HCT116 (cell line): Measurements from ENCODE around the gene NUB1. TPM values are rescaled to one million over a fixed set of nuclear protein-coding genes. Genes with fewer than 3 reads are reported as not detected.
"Not testable (repeated sequence)": the region's sequence is repeated elsewhere in the genome, so short reads cannot be mapped to it uniquely, and the experiment has no call there.

Experiments
- ATAC-seq: fragments of 200-7000 bp; cut with Tn5 transposase; 2 replicates; pipeline ENCODE4 v1.9.1; 2020; ENCODE audit warnings: mild to moderate bottlenecking, moderate library complexity
- BruUV-seq: library from RNA; stranded (reverse); fragments of 400-500 nt; replicated peaks from 2 replicates; lab custom pipeline; 2021; lab: Mats Ljungman, UMichigan
- CTCF ChIA-PET: fragments of 300-600 bp; sonication (Branson Sonifier 250); formaldehyde crosslinking; loops from one replicate; lab custom pipeline; 2021; ENCODE audit warnings: antibody characterized with exemption; lab: Charles Lee
- POLR2A ChIA-PET: fragments of 300-600, 350-600 bp; sonication (Branson Sonifier 250); formaldehyde crosslinking; loops from one replicate; lab custom pipeline; 2021; ENCODE audit warnings: antibody characterized with exemption; lab: Charles Lee
- RAD21 ChIA-PET, 2 experiments: fragments of 300-600 bp; sonication (Branson Sonifier 250); formaldehyde crosslinking; loops; one replicate each; lab custom pipeline; 2023; ENCODE audit warnings: low total read pairs in 2 of 2; ENCODE audit not compliant: uncharacterized antibody in 2 of 2, unreplicated experiment in 2 of 2, low non-redundant PET in 1 of 2; lab: Charles Lee
- DNase-seq: peaks from one replicate; pipeline ENCODE4 v3.0.0-alpha.2; 2010; ENCODE audit warnings: low read depth, low spot score
- H2AFZ ChIP-seq: fragments of 200-600 bp; shearing (Covaris generic), sonication (generic); 2 replicates; pipeline ENCODE4 v1.6.1; 2017; ENCODE audit warnings: low read depth, mixed run types, mixed read lengths, antibody characterized with exemption, low read length; ENCODE audit not compliant: poor library complexity, severe bottlenecking
- H3K27ac ChIP-seq: 2 replicates; pipeline ENCODE4 v1.5.1; 2012; ENCODE audit warnings: low read depth, low read length
- H3K27me3 ChIP-seq: fragments of 200-600 bp; sonication (generic); 2 replicates; pipeline ENCODE4 v1.6.1; 2016; ENCODE audit warnings: mixed run types, low read length, mixed read lengths; ENCODE audit not compliant: insufficient read depth
- H3K36me3 ChIP-seq, 2 experiments: fragments of 200-500 bp in 1 of 2; fragments of 200-600 bp in 1 of 2; sonication (Bioruptor generic) in 1 of 2; sonication (generic) in 1 of 2; 2 replicates each; pipeline versions ENCODE4 v1.5.1 to v1.6.1; 2014 to 2016; ENCODE audit warnings: low read length in 2 of 2, inconsistent platforms in 1 of 2, mixed read lengths in 1 of 2, mixed run types in 1 of 2; ENCODE audit not compliant: insufficient read depth in 2 of 2, control insufficient read depth in 1 of 2
- H3K4me1 ChIP-seq, 2 experiments: fragments of 200-600 bp in 1 of 2; sonication (generic) in 1 of 2; 2 replicates each; pipeline versions ENCODE4 v1.5.1 to v1.6.1; 2012 to 2017; ENCODE audit warnings: low read length in 2 of 2, inconsistent platforms in 1 of 2, mild to moderate bottlenecking in 1 of 2, mixed read lengths in 1 of 2, mixed run types in 1 of 2, moderate library complexity in 1 of 2; ENCODE audit not compliant: insufficient read depth in 2 of 2, control insufficient read depth in 1 of 2
- H3K4me2 ChIP-seq: fragments of 200-600 bp; sonication (generic); 2 replicates; pipeline ENCODE4 v1.6.1; 2017; ENCODE audit warnings: mixed run types, low read length, mixed read lengths
- H3K4me3 ChIP-seq, 2 experiments: fragments of 200-600 bp in 1 of 2; sonication (generic) in 1 of 2; replicated peaks in 1 of 2; 2 replicates each; pipeline ENCODE4 v1.5.1; 2011 to 2016; ENCODE audit warnings: low read length in 2 of 2, control low read depth in 1 of 2, low read depth in 1 of 2, mild to moderate bottlenecking in 1 of 2, mixed read lengths in 1 of 2, mixed run types in 1 of 2
- H3K79me2 ChIP-seq: fragments of 200-600 bp; sonication (generic); 2 replicates; pipeline ENCODE4 v1.6.1; 2017; ENCODE audit warnings: mild to moderate bottlenecking, mixed run types, low read length, moderate library complexity, mixed read lengths; ENCODE audit not compliant: insufficient read depth
- H3K9ac ChIP-seq: fragments of 200-600 bp; sonication (generic); 2 replicates; pipeline ENCODE4 v1.6.1; 2016; ENCODE audit warnings: low read length, mixed read lengths
- H3K9me2 ChIP-seq: fragments of 200-600 bp; sonication (generic), shearing (Covaris generic); 2 replicates; pipeline ENCODE4 v1.6.1; 2017; ENCODE audit warnings: mixed run types, mild to moderate bottlenecking, moderate library complexity; ENCODE audit not compliant: insufficient read depth
- H3K9me3 ChIP-seq, 2 experiments: fragments of 200-500 bp in 1 of 2; fragments of 200-600 bp in 1 of 2; sonication (Bioruptor generic) in 1 of 2; sonication (generic) in 1 of 2; 2 replicates each; pipeline ENCODE4 v1.6.1; 2014 to 2017; ENCODE audit warnings: low read length in 2 of 2, mixed read lengths in 2 of 2, inconsistent platforms in 1 of 2, low read depth in 1 of 2, mild to moderate bottlenecking in 1 of 2, mixed run types in 1 of 2, moderate library complexity in 1 of 2; ENCODE audit not compliant: control insufficient read depth in 1 of 2, insufficient read depth in 1 of 2
- H4K20me1 ChIP-seq: fragments of 200-600 bp; sonication (generic), shearing (Covaris generic); 2 replicates; pipeline ENCODE4 v1.6.1; 2017; ENCODE audit warnings: mixed run types, mild to moderate bottlenecking, moderate library complexity; ENCODE audit not compliant: insufficient read depth
- ELF1 ChIP-seq: IDR thresholded peaks from 2 replicates; pipeline ENCODE4 v1.6.1; 2012; ENCODE audit warnings: low read depth, borderline replicate concordance
- EZH2phosphoT487 ChIP-seq: fragments of 200-600 bp; IDR thresholded peaks from 2 replicates; pipeline ENCODE4 v1.6.1; 2018; ENCODE audit warnings: antibody characterized with exemption, borderline replicate concordance
- FOSL1 ChIP-seq: IDR thresholded peaks from 2 replicates; pipeline ENCODE4 v1.6.1; 2012; ENCODE audit warnings: low read depth
- MAX ChIP-seq: IDR thresholded peaks from 2 replicates; pipeline ENCODE4 v1.6.1; 2012
- POLR2A ChIP-seq: IDR thresholded peaks from 2 replicates; pipeline ENCODE4 v1.7.0; 2011; ENCODE audit warnings: borderline replicate concordance; ENCODE audit not compliant: insufficient read depth, insufficient read length; ENCODE audit errors: extremely low read depth
- YY1 ChIP-seq: IDR thresholded peaks from 2 replicates; pipeline ENCODE4 v1.6.1; 2011; ENCODE audit warnings: low read length, low read depth, moderate library complexity, mild to moderate bottlenecking; ENCODE audit not compliant: insufficient replicate concordance; ENCODE audit errors: extremely low read depth
- ZBTB33 ChIP-seq: IDR thresholded peaks from 2 replicates; pipeline ENCODE4 v1.6.1; 2011; ENCODE audit warnings: mild to moderate bottlenecking, low read length, moderate library complexity; ENCODE audit not compliant: insufficient replicate concordance; ENCODE audit errors: extremely low read depth
- ZFX ChIP-seq: fragments of 450-650 bp; IDR thresholded peaks from 2 replicates; pipeline ENCODE4 v1.6.1; 2017
- intact Hi-C: fragments of 100-400 bp; cut with micrococcal nuclease; formaldehyde crosslinking; loops from 2 replicates; pipeline ENCODE4 v1.10.0; 2022
- total RNA-seq: library from RNA; stranded (reverse); gene quantifications from one replicate; pipeline ENCODE4 v1.2.1, GENCODE V29; 2021; ENCODE audit not compliant: unreplicated experiment
- TF ChIP-seq, protein P1 (sequence below): IDR thresholded peaks from 2 replicates; pipeline ENCODE4 v1.6.1; 2012; ENCODE audit warnings: low read depth

NUB1 gene
- total RNA-seq, 1 experiment from 2014 or later = 44.0 TPM

GRCh38 chr7:151301471-151302462 lies 39.8 kb upstream of the NUB1 start:
- ChIA-PET CTCF (interaction anchor here (0.8 to 1.2 kb wide), 3 partner anchors 14 to 178 kb away, joined by 3 read pairs; no protein-coding TSS in a partner anchor), RAD21 (no interaction called here), POLR2A (no interaction called here)
- no peaks in the 10 kb centered on the region for H3K36me3 ChIP-seq
- no peak overlapping the region for H3K27ac ChIP-seq
- no peak overlapping the region for H2AFZ ChIP-seq
- H3K4me2 ChIP-seq = no peak overlapping the region
- no peak overlapping the region for H3K9ac ChIP-seq
- no peaks in the 10 kb centered on the region for H3K79me2 ChIP-seq
- H3K4me1 ChIP-seq = peaks cover 0 to 8% of the 10 kb centered on the region in 2 experiments; a peak in 1 of 4 replicates
- no peaks in the 10 kb centered on the region for H3K9me3 ChIP-seq
- no peak overlapping the region for H3K4me3 ChIP-seq
- intact Hi-C loops = loop anchor here (2.0 to 5.0 kb wide), 2 partner anchors 129 to 854 kb away; no protein-coding TSS in a partner anchor
- TF ChIP-seq EZH2phosphoT487 (no peak), POLR2A (no peak), MAX (no peak), YY1 (no peak), FOSL1 (no peak), ZFX (no peak), ELF1 (no peak), ZBTB33 (no peak)
- TF ChIP-seq, protein P1, sequence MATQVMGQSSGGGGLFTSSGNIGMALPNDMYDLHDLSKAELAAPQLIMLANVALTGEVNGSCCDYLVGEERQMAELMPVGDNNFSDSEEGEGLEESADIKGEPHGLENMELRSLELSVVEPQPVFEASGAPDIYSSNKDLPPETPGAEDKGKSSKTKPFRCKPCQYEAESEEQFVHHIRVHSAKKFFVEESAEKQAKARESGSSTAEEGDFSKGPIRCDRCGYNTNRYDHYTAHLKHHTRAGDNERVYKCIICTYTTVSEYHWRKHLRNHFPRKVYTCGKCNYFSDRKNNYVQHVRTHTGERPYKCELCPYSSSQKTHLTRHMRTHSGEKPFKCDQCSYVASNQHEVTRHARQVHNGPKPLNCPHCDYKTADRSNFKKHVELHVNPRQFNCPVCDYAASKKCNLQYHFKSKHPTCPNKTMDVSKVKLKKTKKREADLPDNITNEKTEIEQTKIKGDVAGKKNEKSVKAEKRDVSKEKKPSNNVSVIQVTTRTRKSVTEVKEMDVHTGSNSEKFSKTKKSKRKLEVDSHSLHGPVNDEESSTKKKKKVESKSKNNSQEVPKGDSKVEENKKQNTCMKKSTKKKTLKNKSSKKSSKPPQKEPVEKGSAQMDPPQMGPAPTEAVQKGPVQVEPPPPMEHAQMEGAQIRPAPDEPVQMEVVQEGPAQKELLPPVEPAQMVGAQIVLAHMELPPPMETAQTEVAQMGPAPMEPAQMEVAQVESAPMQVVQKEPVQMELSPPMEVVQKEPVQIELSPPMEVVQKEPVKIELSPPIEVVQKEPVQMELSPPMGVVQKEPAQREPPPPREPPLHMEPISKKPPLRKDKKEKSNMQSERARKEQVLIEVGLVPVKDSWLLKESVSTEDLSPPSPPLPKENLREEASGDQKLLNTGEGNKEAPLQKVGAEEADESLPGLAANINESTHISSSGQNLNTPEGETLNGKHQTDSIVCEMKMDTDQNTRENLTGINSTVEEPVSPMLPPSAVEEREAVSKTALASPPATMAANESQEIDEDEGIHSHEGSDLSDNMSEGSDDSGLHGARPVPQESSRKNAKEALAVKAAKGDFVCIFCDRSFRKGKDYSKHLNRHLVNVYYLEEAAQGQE = no peak
- ATAC-seq = no peak
- H3K27me3 ChIP-seq = no peaks in the 10 kb centered on the region
- no peaks in the 10 kb centered on the region for H3K9me2 ChIP-seq
- DNase-seq = no peak
- no peaks in the 10 kb centered on the region for H4K20me1 ChIP-seq
- no TSS peak for BruUV-seq

DNA sequence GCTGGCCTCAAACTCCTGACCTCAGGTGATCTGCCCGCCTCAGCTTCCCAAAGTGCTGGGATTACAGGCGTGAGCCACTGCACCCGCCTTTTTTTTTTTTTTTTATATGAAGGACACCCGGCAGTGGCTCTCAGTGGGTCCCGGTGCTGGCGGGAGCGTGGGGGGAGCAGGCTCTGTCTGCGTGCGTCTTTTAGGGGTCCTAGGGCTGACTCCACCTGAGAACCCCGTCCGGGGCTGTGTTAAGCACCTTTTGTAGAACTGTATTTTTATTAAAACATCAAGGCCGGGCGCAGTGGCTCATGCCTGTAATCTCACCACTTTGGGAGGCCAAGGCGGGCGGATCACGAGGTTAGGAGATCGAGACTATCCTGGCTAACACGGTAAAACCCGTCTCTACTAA lies 37.4 kb upstream of the NUB1 start:
- H3K4me1 ChIP-seq, H3K27ac ChIP-seq, H2AFZ ChIP-seq, H3K4me3 ChIP-seq, BruUV-seq, H3K9ac ChIP-seq, H3K4me2 ChIP-seq, DNase-seq, H4K20me1 ChIP-seq, H3K79me2 ChIP-seq, ATAC-seq, POLR2A ChIA-PET, H3K9me2 ChIP-seq, H3K9me3 ChIP-seq, RAD21 ChIA-PET, H3K27me3 ChIP-seq, H3K36me3 ChIP-seq: not testable (repeated sequence)
- CTCF ChIA-PET = interaction anchor here (0.7 to 1.4 kb wide), 2 partner anchors 26 to 60 kb away, joined by 3 to 4 read pairs; no protein-coding TSS in a partner anchor
- intact Hi-C loops = loop anchor here (5.0 kb wide), 1 partner anchor 857 kb away; no protein-coding TSS in a partner anchor
